Measurements from ENCODE around the gene PPFIA3.

Gene PPFIA3

GRCh38 chr19:49165865-49166301 lies 46.5 kb downstream of the PPFIA3 start:
- Histone ChIP-seq H3K4me2 (ENCODE audit: low read depth, low read length, poor library complexity, severe bottlenecking) (no peak overlapping the region), H3K36me3 (ENCODE audit: low read length) (no peaks in the 10 kb centered on the region), H3K9ac (ENCODE audit: low read length) (no peak overlapping the region), H3K4me3 (ENCODE audit: insufficient read depth, low read length, poor library complexity, severe bottlenecking) (no peak overlapping the region), H3F3A (ENCODE audit: insufficient read depth) (no peaks in the 10 kb centered on the region), H3K27me3 (ENCODE audit: low read length) (no peaks in the 10 kb centered on the region), H3K27ac (ENCODE audit: low read depth, low read length) (no peak overlapping the region), H4K20me1 (ENCODE audit: low read depth, low read length) (no peaks in the 10 kb centered on the region), H3K9me3 (ENCODE audit: insufficient read depth, low read length) (no peaks in the 10 kb centered on the region), H3K9me2 (replicated peaks; ENCODE audit: insufficient read depth, low read length) (no peaks in the 10 kb centered on the region), H2AFZ (ENCODE audit: low read depth, low read length, severe bottlenecking) (no peak overlapping the region), H3K79me2 (ENCODE audit: insufficient read depth, low read length) (no peaks in the 10 kb centered on the region)
- TF ChIP-seq CTCF (IDR thresholded peaks at IDR 0.05; ENCODE audit: insufficient read depth, low read length, poor library complexity, severe bottlenecking) (no peak), EZH2phosphoT487 (conservative IDR thresholded peaks at IDR 0.05; ENCODE audit: low read length) (no peak)

GRCh38 chr19:49167857-49168409 lies 48.6 kb downstream of the PPFIA3 start:
- H3K9ac ChIP-seq (ENCODE audit: low read length): no peak overlapping the region
- H3F3A ChIP-seq (ENCODE audit: insufficient read depth): no peaks in the 10 kb centered on the region
- no peaks in the 10 kb centered on the region for H3K9me3 ChIP-seq (ENCODE audit: insufficient read depth, low read length)
- H3K9me2 ChIP-seq (replicated peaks; ENCODE audit: insufficient read depth, low read length): no peaks in the 10 kb centered on the region
- H2AFZ ChIP-seq (ENCODE audit: low read depth, low read length, severe bottlenecking): no peak overlapping the region
- no peaks in the 10 kb centered on the region for H4K20me1 ChIP-seq (ENCODE audit: low read depth, low read length)
- no peaks in the 10 kb centered on the region for H3K36me3 ChIP-seq (ENCODE audit: low read length)
- H3K27ac ChIP-seq (ENCODE audit: low read depth, low read length): no peak overlapping the region
- no peak overlapping the region for H3K4me3 ChIP-seq (ENCODE audit: insufficient read depth, low read length, poor library complexity, severe bottlenecking)
- no peak for TF ChIP-seq CTCF (IDR thresholded peaks at IDR 0.05; ENCODE audit: insufficient read depth, low read length, poor library complexity, severe bottlenecking)
- TF ChIP-seq EZH2phosphoT487 (conservative IDR thresholded peaks at IDR 0.05; ENCODE audit: low read length): no peak
- H3K79me2 ChIP-seq (ENCODE audit: insufficient read depth, low read length): no peaks in the 10 kb centered on the region
- no peaks in the 10 kb centered on the region for H3K27me3 ChIP-seq (ENCODE audit: low read length)
- H3K4me2 ChIP-seq (ENCODE audit: low read depth, low read length, poor library complexity, severe bottlenecking): no peak overlapping the region

GRCh38 chr19:49168421-49168820 lies 49.1 kb downstream of the PPFIA3 start:
- H3K9me2 ChIP-seq (replicated peaks; ENCODE audit: insufficient read depth, low read length): no peaks in the 10 kb centered on the region
- TF ChIP-seq EZH2phosphoT487 (conservative IDR thresholded peaks at IDR 0.05; ENCODE audit: low read length) (no peak), CTCF (IDR thresholded peaks at IDR 0.05; ENCODE audit: insufficient read depth, low read length, poor library complexity, severe bottlenecking) (no peak)

More at GRCh38 chr19:49168421-49168820, 49.1 kb downstream of the PPFIA3 start:
- H3K27me3 ChIP-seq (ENCODE audit: low read length): no peaks in the 10 kb centered on the region
- no peaks in the 10 kb centered on the region for H3F3A ChIP-seq (ENCODE audit: insufficient read depth)
- H3K36me3 ChIP-seq (ENCODE audit: low read length): no peaks in the 10 kb centered on the region
- H3K27ac ChIP-seq (ENCODE audit: low read depth, low read length): no peak overlapping the region
- no peak overlapping the region for H3K4me2 ChIP-seq (ENCODE audit: low read depth, low read length, poor library complexity, severe bottlenecking)
- H2AFZ ChIP-seq (ENCODE audit: low read depth, low read length, severe bottlenecking): no peak overlapping the region
- H3K79me2 ChIP-seq (ENCODE audit: insufficient read depth, low read length): no peaks in the 10 kb centered on the region
- no peaks in the 10 kb centered on the region for H4K20me1 ChIP-seq (ENCODE audit: low read depth, low read length)
- H3K4me3 ChIP-seq (ENCODE audit: insufficient read depth, low read length, poor library complexity, severe bottlenecking): no peak overlapping the region
- no peak overlapping the region for H3K9ac ChIP-seq (ENCODE audit: low read length)
- H3K9me3 ChIP-seq (ENCODE audit: insufficient read depth, low read length): no peaks in the 10 kb centered on the region

Measured in SU-DHL-6 (cell line).